Eye (tissue), 1 donor: ENCODE measurements around the gene RACK1.
"Not testable (repeated sequence)": the region's sequence is repeated elsewhere in the genome, so short reads cannot be mapped to it uniquely, and the experiment has no call there.

Experiments
- DNase-seq: peaks from one replicate; pipeline ENCODE4 v3.0.0-alpha.2; 2015

Gene RACK1

GRCh38 chr5:181243564-181244343, at the start of gene RACK1:
TSS of gene RACK1 (minus strand) at chr5:181243906. CDS start at chr5:181243800, 106 bp downstream.
- peak; percentile 98 for DNase-seq

GRCh38 chr5:181287331-181287730, 43.6 kb upstream of the RACK1 start:
- not testable (repeated sequence) for DNase-seq

GRCh38 chr5:181285962-181286705, 42.4 kb upstream of the RACK1 start:
- DNase-seq, result not testable (repeated sequence)

GRCh38 chr5:181283841-181284755, 40.4 kb upstream of the RACK1 start:
- DNase-seq, result not testable (repeated sequence)

GRCh38 chr5:181283347-181283746, 39.6 kb upstream of the RACK1 start:
- DNase-seq, result no peak

- no peak for DNase-seq
These were observed 39.2 kb upstream of the RACK1 start for GRCh38 chr5:181282874-181283273.

- not testable (repeated sequence) for DNase-seq
These were observed 38.7 kb upstream of the RACK1 start for GRCh38 chr5:181282415-181282814.

- DNase-seq, result no peak
These were observed 38.2 kb upstream of the RACK1 start for GRCh38 chr5:181281984-181282316.

GRCh38 chr5:181281077-181281983, 37.6 kb upstream of the RACK1 start:
- no peak for DNase-seq

GRCh38 chr5:181280251-181280762, 36.6 kb upstream of the RACK1 start:
- no peak for DNase-seq

- peak; percentile 28 for DNase-seq
These were observed 29.7 kb upstream of the RACK1 start for GRCh38 chr5:181273433-181273744.

- no peak for DNase-seq
These were observed 27.4 kb upstream of the RACK1 start for GRCh38 chr5:181271081-181271480.

- not testable (repeated sequence) for DNase-seq
These were observed 24.2 kb upstream of the RACK1 start for GRCh38 chr5:181267907-181268306.

GRCh38 chr5:181267291-181267904, 23.7 kb upstream of the RACK1 start:
- not testable (repeated sequence) for DNase-seq

GRCh38 chr5:181265092-181265671, 21.5 kb upstream of the RACK1 start:
- no peak for DNase-seq

- no peak for DNase-seq
These were observed 19.9 kb upstream of the RACK1 start for GRCh38 chr5:181263633-181264032.

GRCh38 chr5:181261320-181262049, 17.8 kb upstream of the RACK1 start:
- DNase-seq, result peak; percentile 91

GRCh38 chr5:181260720-181261319, 17.1 kb upstream of the RACK1 start, which contains the start of gene TRIM52:
TSS of gene TRIM52 (minus strand) at chr5:181261143. CDS start at chr5:181260813, 330 bp downstream.
- DNase-seq, result peak; percentile 98

GRCh38 chr5:181259974-181260719, 16.4 kb upstream of the RACK1 start:
- DNase-seq, result no peak
